ENCODE data around the gene SPSB2.

Gene SPSB2

GRCh38 chr12:6832125-6832524 is 41.0 kb downstream of the SPSB2 start:
- DNase-seq (ENCODE audit: low read depth, low spot score) = no peak

- no peak for DNase-seq (ENCODE audit: low read depth, low spot score)
Measured at GRCh38 chr12:6831450-6831995, 41.6 kb downstream of the SPSB2 start.

GRCh38 chr12:6830999-6831398 is 42.1 kb downstream of the SPSB2 start:
- DNase-seq (ENCODE audit: low read depth, low spot score) = no peak

- DNase-seq (ENCODE audit: low read depth, low spot score) = no peak
Measured at GRCh38 chr12:6830286-6830890, 42.7 kb downstream of the SPSB2 start.

GRCh38 chr12:6829536-6830220 is 43.4 kb downstream of the SPSB2 start:
- no peak for DNase-seq (ENCODE audit: low read depth, low spot score)

GRCh38 chr12:6828781-6829535 is 44.1 kb downstream of the SPSB2 start:
- no peak for DNase-seq (ENCODE audit: low read depth, low spot score)

- no peak for DNase-seq (ENCODE audit: low read depth, low spot score)
Measured at GRCh38 chr12:6827982-6828780, 44.9 kb downstream of the SPSB2 start, which contains the start of gene P3H3. Gene P3H3, plus strand, starts transcription at chr12:6828407. Its CDS starts 34 bp downstream, at chr12:6828441.

- DNase-seq (ENCODE audit: low read depth, low spot score) = no peak
Measured at GRCh38 chr12:6827437-6827911, 45.6 kb downstream of the SPSB2 start.

- DNase-seq (ENCODE audit: low read depth, low spot score) = no peak
Measured at GRCh38 chr12:6826734-6827436, 46.2 kb downstream of the SPSB2 start.

- no peak for DNase-seq (ENCODE audit: low read depth, low spot score)
Measured at GRCh38 chr12:6826125-6826733, 46.9 kb downstream of the SPSB2 start.

GRCh38 chr12:6825398-6826124 is 47.5 kb downstream of the SPSB2 start:
- peak; percentile 59 for DNase-seq (ENCODE audit: low read depth, low spot score)

GRCh38 chr12:6824901-6825381 is 48.2 kb downstream of the SPSB2 start:
- DNase-seq (ENCODE audit: low read depth, low spot score) = no peak

GRCh38 chr12:6824085-6824775 is 48.9 kb downstream of the SPSB2 start:
- DNase-seq (ENCODE audit: low read depth, low spot score) = no peak

- no peak for DNase-seq (ENCODE audit: low read depth, low spot score)
Measured at GRCh38 chr12:6823182-6824084, 49.7 kb downstream of the SPSB2 start.

GRCh38 chr12:6822426-6823135 is 50.5 kb downstream of the SPSB2 start:
- no peak for DNase-seq (ENCODE audit: low read depth, low spot score)

- DNase-seq (ENCODE audit: low read depth, low spot score) = no peak
Measured at GRCh38 chr12:6821591-6822425, 51.3 kb downstream of the SPSB2 start, which contains the start of gene GPR162. Gene GPR162, plus strand, starts transcription at chr12:6821821. Its CDS starts 2,078 bp downstream, at chr12:6823899.
